HG03159 (cell line): ENCODE data around the gene MYORG.
"Not testable (repeated sequence)": the region's sequence is repeated elsewhere in the genome, so short reads cannot be mapped to it uniquely, and the experiment has no call there.

ENCODE experiments used
- ATAC-seq: cut with Tn5 transposase; IDR thresholded peaks from one replicate; pipeline ENCODE4 v1.9.1; 2021; ENCODE audit warnings: mild to moderate bottlenecking, moderate library complexity; ENCODE audit not compliant: unreplicated experiment

The MYORG gene

GRCh38 chr9:34370335-34370969 is 6.2 kb downstream of the MYORG start:
- ATAC-seq = no peak

- ATAC-seq = no peak
These were observed 7.1 kb downstream of the MYORG start for GRCh38 chr9:34369636-34370035.

- ATAC-seq = not testable (repeated sequence)
These were observed 7.9 kb downstream of the MYORG start for GRCh38 chr9:34368796-34369195.

GRCh38 chr9:34367751-34368410 is 8.8 kb downstream of the MYORG start:
- ATAC-seq = not testable (repeated sequence)

GRCh38 chr9:34366365-34366764 is 10.3 kb downstream of the MYORG start:
- no peak for ATAC-seq

- no peak for ATAC-seq
These were observed 11.4 kb downstream of the MYORG start for GRCh38 chr9:34365282-34365681.

- ATAC-seq = no peak
These were observed 12.9 kb downstream of the MYORG start for GRCh38 chr9:34363619-34364351.

GRCh38 chr9:34362614-34363214 is 14.0 kb downstream of the MYORG start:
- no peak for ATAC-seq

- ATAC-seq = not testable (repeated sequence)
These were observed 23.7 kb downstream of the MYORG start for GRCh38 chr9:34352957-34353356.

GRCh38 chr9:34352122-34352652 is 24.5 kb downstream of the MYORG start:
- not testable (repeated sequence) for ATAC-seq

GRCh38 chr9:34349324-34349723 is 27.4 kb downstream of the MYORG start:
- ATAC-seq = no peak

GRCh38 chr9:34347800-34348158 is 28.9 kb downstream of the MYORG start:
- ATAC-seq = no peak

GRCh38 chr9:34346873-34347799 is 29.6 kb downstream of the MYORG start:
- no peak for ATAC-seq

- ATAC-seq = no peak
These were observed 33.1 kb downstream of the MYORG start for GRCh38 chr9:34343605-34344004.

- no peak for ATAC-seq
These were observed 33.6 kb downstream of the MYORG start for GRCh38 chr9:34343090-34343489.

- ATAC-seq = no peak
These were observed 34.9 kb downstream of the MYORG start for GRCh38 chr9:34341659-34342295.

- no peak for ATAC-seq
These were observed 37.9 kb downstream of the MYORG start for GRCh38 chr9:34338665-34339385.

- not testable (repeated sequence) for ATAC-seq
These were observed 38.6 kb downstream of the MYORG start for GRCh38 chr9:34338079-34338478.

GRCh38 chr9:34337403-34337802 is 39.3 kb downstream of the MYORG start:
- ATAC-seq = no peak
